Stimulated activated CD4-positive, alpha-beta T cell treated with anti-CD3 and anti-CD28 coated beads, Interleukin-4, amount 100 ng/mL, for 1 hour (primary cell): ENCODE measurements around the gene JMJD1C.
"Not testable (repeated sequence)": the region's sequence is repeated elsewhere in the genome, so short reads cannot be mapped to it uniquely, and the experiment has no call there.

Experiments
- DNase-seq: peaks from one replicate; pipeline ENCODE4 v3.0.0-alpha.2; 2020

The JMJD1C gene, protein sequence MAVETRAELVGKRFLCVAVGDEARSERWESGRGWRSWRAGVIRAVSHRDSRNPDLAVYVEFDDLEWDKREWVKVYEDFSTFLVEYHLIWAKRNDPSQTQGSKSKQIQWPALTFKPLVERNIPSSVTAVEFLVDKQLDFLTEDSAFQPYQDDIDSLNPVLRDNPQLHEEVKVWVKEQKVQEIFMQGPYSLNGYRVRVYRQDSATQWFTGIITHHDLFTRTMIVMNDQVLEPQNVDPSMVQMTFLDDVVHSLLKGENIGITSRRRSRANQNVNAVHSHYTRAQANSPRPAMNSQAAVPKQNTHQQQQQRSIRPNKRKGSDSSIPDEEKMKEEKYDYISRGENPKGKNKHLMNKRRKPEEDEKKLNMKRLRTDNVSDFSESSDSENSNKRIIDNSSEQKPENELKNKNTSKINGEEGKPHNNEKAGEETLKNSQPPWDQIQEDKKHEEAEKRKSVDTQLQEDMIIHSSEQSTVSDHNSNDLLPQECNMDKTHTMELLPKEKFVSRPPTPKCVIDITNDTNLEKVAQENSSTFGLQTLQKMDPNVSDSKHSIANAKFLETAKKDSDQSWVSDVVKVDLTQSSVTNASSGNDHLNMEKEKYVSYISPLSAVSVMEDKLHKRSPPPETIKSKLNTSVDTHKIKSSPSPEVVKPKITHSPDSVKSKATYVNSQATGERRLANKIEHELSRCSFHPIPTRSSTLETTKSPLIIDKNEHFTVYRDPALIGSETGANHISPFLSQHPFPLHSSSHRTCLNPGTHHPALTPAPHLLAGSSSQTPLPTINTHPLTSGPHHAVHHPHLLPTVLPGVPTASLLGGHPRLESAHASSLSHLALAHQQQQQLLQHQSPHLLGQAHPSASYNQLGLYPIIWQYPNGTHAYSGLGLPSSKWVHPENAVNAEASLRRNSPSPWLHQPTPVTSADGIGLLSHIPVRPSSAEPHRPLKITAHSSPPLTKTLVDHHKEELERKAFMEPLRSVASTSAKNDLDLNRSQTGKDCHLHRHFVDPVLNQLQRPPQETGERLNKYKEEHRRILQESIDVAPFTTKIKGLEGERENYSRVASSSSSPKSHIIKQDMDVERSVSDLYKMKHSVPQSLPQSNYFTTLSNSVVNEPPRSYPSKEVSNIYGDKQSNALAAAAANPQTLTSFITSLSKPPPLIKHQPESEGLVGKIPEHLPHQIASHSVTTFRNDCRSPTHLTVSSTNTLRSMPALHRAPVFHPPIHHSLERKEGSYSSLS (N-terminal part only)

DNA sequence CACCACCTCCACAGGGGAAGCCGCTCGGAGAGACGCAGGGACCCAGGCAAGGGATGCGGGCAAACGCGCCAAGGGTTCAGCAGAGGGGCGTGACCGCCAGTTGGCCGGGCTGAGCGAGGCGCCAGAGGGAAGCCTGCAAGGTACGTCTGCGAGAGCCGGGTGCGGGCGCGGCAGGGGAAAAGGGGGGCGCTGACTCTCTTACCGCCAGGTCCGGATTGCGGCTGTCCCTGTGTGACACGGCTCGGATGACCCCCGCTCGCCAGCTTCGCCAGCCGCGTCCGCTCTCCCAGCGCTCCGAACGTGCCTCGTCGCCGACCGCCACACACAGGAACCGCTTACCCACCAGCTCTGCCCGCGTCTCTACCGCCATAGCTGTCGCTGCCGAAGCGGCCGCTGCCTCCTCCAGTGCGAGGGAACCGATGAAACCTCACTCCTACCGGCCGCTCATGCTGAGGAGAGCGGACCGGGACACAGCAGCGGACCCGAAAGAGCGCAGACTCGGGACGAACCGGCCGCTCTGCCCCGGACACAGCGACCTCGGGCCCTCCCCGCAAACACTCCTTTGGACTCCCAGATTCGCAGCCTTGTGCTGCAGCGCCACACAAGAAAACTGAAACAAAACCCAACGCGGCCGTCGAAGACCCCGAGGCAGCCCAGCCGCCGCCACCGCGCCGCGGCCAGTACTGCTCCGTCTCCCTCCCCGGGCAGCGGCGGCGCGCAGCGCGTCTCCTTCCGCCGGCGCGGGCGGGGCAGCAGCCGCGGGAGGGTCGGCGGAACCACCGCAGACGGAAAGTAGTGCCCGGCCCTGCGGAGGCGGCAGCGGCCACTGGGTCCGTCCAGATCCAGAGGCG, at the start of gene JMJD1C:
TSS of gene JMJD1C (minus strand) at position 685 of the 851 bp plus-strand sequence. CDS start at position 370, 315 bp downstream.
- DNase-seq: peak; percentile 61

DNA sequence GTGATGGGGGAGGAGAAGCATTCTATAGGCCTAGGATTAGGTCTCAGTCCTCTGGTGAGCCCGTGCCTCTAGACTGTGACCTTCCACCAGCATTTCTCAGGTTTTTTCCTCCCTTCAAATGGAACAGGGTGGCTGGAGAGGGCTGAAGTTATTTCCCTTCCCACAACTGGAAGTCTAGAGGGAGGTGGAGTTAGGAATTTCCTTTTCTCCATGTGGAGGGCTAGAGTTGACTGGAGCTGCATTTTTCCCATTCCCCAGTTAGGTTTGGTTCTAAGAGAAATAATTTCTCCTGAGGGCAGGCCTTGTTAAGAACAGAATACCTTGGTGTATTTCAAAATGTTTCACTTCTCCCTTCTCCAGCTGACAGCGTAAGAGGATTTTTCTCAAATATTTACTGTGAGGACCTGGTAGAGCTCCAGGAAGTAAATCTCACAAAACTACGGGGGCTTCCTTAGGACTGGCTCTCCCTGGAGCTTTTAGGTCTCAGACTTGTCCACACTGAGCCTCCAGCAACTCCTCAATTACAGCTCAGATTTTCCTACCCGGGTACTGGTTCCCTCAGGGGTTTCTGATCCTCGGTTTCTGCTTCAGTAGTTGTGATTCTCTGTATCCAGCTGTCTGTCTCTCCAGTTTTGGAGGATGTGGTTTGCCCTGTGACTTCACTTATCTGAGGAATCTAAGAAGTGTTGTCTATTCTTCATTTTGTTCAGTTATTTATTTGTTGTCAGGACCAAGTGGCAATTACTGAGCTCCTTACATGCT, 49.4 kb upstream of the JMJD1C start:
- DNase-seq: no peak

DNA sequence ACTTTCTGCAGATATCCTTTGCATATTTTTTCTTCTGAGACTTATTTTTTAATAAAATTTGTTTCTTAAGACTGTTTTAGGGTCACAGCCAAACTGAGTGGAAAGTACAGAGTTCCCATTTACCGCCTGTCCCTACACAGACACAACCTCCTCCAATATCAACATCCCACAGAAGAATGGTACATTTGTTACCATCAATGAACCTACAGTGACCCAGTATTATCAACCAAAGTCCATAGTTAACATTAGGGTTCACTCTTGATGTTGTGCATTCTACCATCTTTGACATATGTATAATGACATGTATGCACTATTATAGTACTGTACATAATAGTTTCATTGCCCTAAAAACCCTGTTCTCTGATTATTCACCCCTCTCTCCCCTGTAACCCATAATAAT, 40.8 kb upstream of the JMJD1C start:
- DNase-seq: no peak

DNA sequence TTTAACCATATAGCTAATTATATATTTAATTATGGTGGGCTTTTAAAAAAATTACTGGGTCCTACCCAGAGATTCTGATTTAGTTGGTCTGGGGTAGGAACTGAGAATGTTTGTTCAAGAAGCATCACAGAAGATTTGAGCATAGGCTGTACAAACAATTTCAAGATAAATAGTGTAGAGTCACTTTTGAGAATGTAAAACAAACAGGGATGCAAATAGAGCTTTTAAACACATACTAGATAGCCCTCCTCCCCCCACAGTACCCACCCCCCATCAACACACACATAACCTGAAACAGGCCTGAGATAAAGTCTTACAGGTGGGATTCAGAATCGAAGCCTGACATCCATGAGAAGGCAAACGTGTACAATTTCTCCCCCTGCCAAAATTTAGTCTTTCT, 39.8 kb upstream of the JMJD1C start:
- DNase-seq: no peak

DNA sequence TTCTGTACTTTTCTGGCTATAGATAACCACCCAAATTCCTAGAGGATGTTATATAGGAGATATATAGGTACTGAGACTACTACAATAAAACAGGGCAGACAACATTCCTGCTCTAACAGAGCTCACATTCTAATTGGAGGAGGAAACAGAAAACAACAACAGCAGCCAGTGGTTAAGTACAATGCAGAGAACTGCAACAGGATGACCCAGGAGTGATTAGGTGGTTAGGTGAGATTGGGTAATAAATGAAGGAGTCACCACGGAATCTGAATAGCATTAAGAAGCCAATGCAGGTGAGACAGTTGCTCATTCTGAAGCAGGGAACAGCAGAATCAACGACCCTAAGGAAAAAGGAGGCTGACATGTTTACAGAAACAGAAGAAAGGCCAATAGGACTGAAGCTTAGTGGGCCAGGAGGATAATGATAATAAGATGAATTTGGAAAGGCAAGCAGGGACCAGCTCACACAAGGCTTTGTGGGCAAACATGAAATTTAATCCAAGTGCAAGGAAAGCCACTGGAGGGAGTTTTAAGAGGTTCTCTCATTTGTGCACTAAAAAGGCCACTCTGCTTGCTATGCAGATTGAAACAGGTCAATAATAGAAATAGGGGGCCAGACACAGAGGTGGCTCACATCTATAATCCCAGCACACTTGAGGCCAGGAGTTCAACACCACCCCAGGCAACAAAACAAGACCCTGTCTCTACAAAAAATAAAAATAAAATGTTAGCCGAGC, 38.5 kb upstream of the JMJD1C start:
- DNase-seq: no peak

- no peak for DNase-seq
Observed at GRCh38 chr10:63503395-63503794, 37.6 kb upstream of the JMJD1C start.

DNA sequence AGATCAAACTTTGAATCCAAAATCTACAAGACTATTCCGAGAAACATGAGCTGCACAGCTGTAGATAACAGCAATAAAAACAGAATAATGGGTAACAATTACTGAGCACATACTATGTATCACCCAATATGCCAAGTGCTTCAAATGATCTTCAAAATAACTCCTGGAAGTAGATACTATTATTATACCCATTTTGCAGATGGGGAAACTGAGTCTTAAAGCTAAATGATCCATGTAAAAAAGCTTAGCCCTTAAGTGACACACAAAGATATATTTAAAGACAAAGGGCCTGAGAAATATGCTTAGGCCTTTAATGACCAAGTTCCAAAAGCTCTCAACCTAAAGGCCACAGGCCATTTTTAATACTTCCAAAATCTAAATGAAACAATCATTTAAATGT, 37.1 kb upstream of the JMJD1C start:
- DNase-seq: no peak

DNA sequence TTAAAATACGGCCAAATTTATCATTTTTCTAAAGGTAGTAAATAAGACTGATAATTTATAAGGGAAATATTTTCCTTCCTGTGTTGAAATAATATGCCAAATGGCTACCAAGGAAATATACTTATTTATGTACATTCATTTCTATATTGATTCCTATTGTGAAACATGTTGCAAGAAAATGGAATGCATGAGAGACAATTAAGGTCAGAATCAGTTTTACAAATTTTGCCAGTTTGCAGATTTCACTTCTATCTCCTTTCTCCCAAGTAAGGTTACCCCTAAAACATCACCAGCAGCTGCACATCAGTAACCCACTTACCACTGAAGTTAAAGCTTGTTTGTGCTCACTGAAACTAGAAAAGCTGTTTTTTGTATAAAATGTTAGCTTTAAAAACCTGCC, 36.2 kb upstream of the JMJD1C start:
- DNase-seq: no peak

- DNase-seq: not testable (repeated sequence)
Observed at GRCh38 chr10:63500551-63500950, 34.8 kb upstream of the JMJD1C start.

DNA sequence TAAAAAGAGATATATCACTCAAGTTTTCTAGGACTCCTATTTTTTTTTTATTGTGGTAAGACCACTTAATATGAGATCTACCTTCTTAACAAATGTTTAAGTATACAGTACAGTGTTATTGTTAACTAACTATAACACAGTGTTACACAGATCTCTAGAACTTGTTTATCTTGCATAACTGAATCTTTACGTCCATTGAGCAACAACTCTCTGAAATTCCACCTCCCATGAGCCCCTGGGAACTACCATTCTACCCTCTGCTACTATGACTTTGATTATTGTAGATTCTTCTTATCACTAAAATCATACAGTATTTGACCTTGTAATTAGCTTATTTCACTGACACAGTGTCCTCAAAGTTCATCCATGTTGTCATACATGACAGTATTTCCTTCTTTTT, 32.9 kb upstream of the JMJD1C start:
- no peak for DNase-seq

DNA sequence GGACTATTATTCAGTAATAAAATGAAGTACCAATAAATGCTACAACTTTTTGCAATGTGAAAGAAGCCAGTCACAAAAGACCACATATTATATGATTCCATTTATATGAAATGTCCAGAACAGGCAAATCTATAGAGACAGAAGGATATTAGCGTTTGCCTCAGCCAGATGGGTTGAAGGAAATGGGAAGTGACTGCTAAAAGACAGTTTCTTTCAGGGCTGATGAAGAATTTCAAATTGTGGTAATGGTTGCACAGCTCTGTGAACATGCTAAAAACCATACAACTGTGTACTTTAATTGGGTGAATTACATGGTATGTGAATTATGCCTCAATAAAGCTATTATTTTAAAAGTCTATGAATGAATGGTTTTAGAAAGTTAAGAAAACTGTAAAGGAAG, 31.5 kb upstream of the JMJD1C start:
- DNase-seq: no peak

- no peak for DNase-seq
Observed at GRCh38 chr10:63496561-63496960, 30.8 kb upstream of the JMJD1C start.

GRCh38 chr10:63494951-63495350, 29.2 kb upstream of the JMJD1C start:
- DNase-seq: no peak

- DNase-seq: no peak
Observed at GRCh38 chr10:63493004-63493403, 27.2 kb upstream of the JMJD1C start.

GRCh38 chr10:63492317-63492690, 26.5 kb upstream of the JMJD1C start:
- DNase-seq: not testable (repeated sequence)

- DNase-seq: no peak
Observed at GRCh38 chr10:63491588-63492316, 26.0 kb upstream of the JMJD1C start.

DNA sequence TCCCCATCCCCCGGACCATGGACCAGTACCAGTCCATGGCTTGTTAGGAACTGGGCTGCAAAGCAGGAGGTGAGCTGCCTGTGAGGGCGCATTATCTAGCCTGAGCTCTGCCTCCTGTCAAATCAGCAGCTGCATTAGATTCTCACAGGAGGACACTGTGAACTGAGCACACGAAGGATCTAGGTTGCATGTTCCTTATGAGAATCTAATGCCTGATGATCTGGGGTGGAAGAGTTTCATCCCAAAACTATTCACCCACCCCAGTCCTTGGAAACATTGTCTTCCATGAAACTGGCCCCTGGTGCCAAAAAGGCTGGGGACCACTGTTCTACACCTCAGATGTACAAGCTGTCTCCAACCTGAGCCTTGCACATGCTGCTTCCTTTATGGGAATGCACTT, 24.1 kb upstream of the JMJD1C start:
- no peak for DNase-seq

DNA sequence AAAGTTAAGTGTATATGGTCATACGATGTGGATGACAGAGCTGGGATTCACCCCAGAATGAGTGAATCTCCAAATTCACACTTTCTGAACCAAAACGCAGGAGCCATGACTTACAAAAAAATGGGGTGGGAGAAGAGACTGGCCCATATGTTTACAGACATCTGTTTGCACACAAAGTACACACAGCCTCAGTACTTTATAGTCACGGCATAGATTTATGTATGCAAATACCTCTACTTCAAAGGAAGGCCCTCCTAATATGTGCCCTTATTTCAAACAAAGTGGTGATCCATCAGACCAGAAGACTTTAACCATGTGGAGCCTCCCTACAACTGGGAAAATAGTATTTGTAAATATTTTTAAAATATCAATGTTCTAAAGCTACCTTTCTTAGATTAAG, 22.2 kb upstream of the JMJD1C start:
- no peak for DNase-seq

GRCh38 chr10:63483983-63484382, 18.2 kb upstream of the JMJD1C start:
- no peak for DNase-seq

GRCh38 chr10:63481815-63482421, 16.1 kb upstream of the JMJD1C start:
- no peak for DNase-seq
